Left ventricle myocardium inferior (tissue), 1 donor: ENCODE results near the gene PCSK5. TPM values are rescaled to one million over a fixed set of nuclear protein-coding genes. Genes with fewer than 3 reads are reported as not detected.

Experiments used
- DNase-seq: peaks from one replicate; pipeline ENCODE4 v3.0.0-alpha.2; 2020
- H3K27ac ChIP-seq: fragments of 200-600 bp; replicated peaks from 2 replicates; pipeline ENCODE4 v1.8.0; 2021
- H3K27me3 ChIP-seq: fragments of 200-600 bp; 2 replicates; pipeline ENCODE4 v1.8.0; 2021; ENCODE audit warnings: low read depth
- H3K36me3 ChIP-seq: fragments of 200-600 bp; 2 replicates; pipeline ENCODE4 v1.8.0; 2021
- H3K4me1 ChIP-seq: fragments of 200-600 bp; 2 replicates; pipeline ENCODE4 v1.8.0; 2021
- H3K4me3 ChIP-seq: fragments of 200-600 bp; 2 replicates; pipeline ENCODE4 v1.8.0; 2021; ENCODE audit warnings: mild to moderate bottlenecking, moderate library complexity
- H3K9me3 ChIP-seq: fragments of 200-600 bp; replicated peaks from 2 replicates; pipeline ENCODE4 v1.8.0; 2021
- intact Hi-C: fragments of 100-400 bp; cut with micrococcal nuclease; formaldehyde crosslinking; loops from one replicate; pipeline ENCODE4 v1.11.0; 2022
- total RNA-seq: library from RNA; stranded (reverse); fragmentation: NEBNext Ultra II Directional; extraction: Animal tissue kit (Norgen Biotek cat#: 25700); gene quantifications from one replicate; pipeline ENCODE4 v1.2.1, GENCODE V29; 2021
- TF ChIP-seq, protein P1 (sequence below): fragments of 200-600 bp; IDR thresholded peaks from 2 replicates; pipeline ENCODE4 v1.8.0; 2021; ENCODE audit warnings: antibody characterized with exemption, mild to moderate bottlenecking, borderline replicate concordance
- donor health status: DM: no; HTN: yes; CAD: no; lungs with severe emphysema.

PCSK5 gene
- total RNA-seq, 1 donor from 2014 or later, result 5.6 TPM

- peak overlapping the region; percentile 91 for H3K27ac ChIP-seq
- TF ChIP-seq, protein P1, sequence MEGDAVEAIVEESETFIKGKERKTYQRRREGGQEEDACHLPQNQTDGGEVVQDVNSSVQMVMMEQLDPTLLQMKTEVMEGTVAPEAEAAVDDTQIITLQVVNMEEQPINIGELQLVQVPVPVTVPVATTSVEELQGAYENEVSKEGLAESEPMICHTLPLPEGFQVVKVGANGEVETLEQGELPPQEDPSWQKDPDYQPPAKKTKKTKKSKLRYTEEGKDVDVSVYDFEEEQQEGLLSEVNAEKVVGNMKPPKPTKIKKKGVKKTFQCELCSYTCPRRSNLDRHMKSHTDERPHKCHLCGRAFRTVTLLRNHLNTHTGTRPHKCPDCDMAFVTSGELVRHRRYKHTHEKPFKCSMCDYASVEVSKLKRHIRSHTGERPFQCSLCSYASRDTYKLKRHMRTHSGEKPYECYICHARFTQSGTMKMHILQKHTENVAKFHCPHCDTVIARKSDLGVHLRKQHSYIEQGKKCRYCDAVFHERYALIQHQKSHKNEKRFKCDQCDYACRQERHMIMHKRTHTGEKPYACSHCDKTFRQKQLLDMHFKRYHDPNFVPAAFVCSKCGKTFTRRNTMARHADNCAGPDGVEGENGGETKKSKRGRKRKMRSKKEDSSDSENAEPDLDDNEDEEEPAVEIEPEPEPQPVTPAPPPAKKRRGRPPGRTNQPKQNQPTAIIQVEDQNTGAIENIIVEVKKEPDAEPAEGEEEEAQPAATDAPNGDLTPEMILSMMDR, result no peak
- DNase-seq, result peak; percentile 40
- peaks cover 46% of the 10 kb centered on the region for H3K4me1 ChIP-seq
- peaks cover 6% of the 10 kb centered on the region for H3K36me3 ChIP-seq
- H3K4me3 ChIP-seq, result peak overlapping the region; percentile 97
- peaks cover 7% of the 10 kb centered on the region for H3K9me3 ChIP-seq
- intact Hi-C loops, result no loop called here
- H3K27me3 ChIP-seq, result no peaks in the 10 kb centered on the region
Measured at GRCh38 chr9:76394960-76395252, 504.4 kb downstream of the PCSK5 start.

DNA sequence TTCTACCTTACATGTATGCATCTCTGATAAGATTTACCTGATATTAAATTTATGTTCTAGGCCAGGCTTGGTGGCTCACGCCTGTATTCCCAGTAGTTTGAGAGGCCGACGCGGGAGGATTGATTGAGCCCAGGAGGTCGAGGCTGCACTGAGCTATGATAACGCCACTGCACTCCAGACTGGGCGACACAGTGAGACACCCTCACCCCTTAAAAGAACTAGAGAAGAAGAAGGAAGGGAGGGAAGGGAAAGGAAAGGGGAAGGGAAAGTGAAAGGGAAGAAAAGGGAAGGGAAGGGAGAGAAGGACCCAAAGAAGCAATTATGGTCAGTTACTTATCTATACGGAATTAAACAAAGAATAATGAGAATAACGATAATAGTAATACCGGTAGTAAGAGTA lies 504.9 kb downstream of the PCSK5 start:
- no peaks in the 10 kb centered on the region for H3K27me3 ChIP-seq
- H3K9me3 ChIP-seq, result peaks cover 7% of the 10 kb centered on the region
- DNase-seq, result no peak
- H3K36me3 ChIP-seq, result peaks cover 6% of the 10 kb centered on the region
- TF ChIP-seq, protein P1, result no peak
- intact Hi-C loops, result no loop called here
- peak overlapping the region; percentile 97 for H3K4me3 ChIP-seq
- H3K4me1 ChIP-seq, result peaks cover 42% of the 10 kb centered on the region
- H3K27ac ChIP-seq, result peak overlapping the region; percentile 91

GRCh38 chr9:76396144-76396543 lies 505.7 kb downstream of the PCSK5 start:
- no peak for DNase-seq
- Histone ChIP-seq H3K36me3 (peaks cover 6% of the 10 kb centered on the region), H3K9me3 (peaks cover 7% of the 10 kb centered on the region), H3K4me3 (no peak overlapping the region), H3K27ac (no peak overlapping the region), H3K27me3 (no peaks in the 10 kb centered on the region), H3K4me1 (peaks cover 35% of the 10 kb centered on the region)
- intact Hi-C loops, result no loop called here
- TF ChIP-seq, protein P1, result no peak

GRCh38 chr9:76396597-76396996 lies 506.1 kb downstream of the PCSK5 start:
- intact Hi-C loops, result no loop called here
- peaks cover 6% of the 10 kb centered on the region for H3K36me3 ChIP-seq
- DNase-seq, result no peak
- H3K4me3 ChIP-seq, result no peak overlapping the region
- H3K27ac ChIP-seq, result no peak overlapping the region
- no peaks in the 10 kb centered on the region for H3K27me3 ChIP-seq
- peaks cover 30% of the 10 kb centered on the region for H3K4me1 ChIP-seq
- peaks cover 7% of the 10 kb centered on the region for H3K9me3 ChIP-seq
- TF ChIP-seq, protein P1, result no peak

- TF ChIP-seq, protein P1, result no peak
- intact Hi-C loops, result no loop called here
- DNase-seq, result no peak
Measured at GRCh38 chr9:76399856-76400255, 509.4 kb downstream of the PCSK5 start.

More at GRCh38 chr9:76399856-76400255, 509.4 kb downstream of the PCSK5 start:
- no peak overlapping the region for H3K27ac ChIP-seq
- no peaks in the 10 kb centered on the region for H3K9me3 ChIP-seq
- peaks cover 16% of the 10 kb centered on the region for H3K4me1 ChIP-seq
- no peak overlapping the region for H3K4me3 ChIP-seq
- no peaks in the 10 kb centered on the region for H3K36me3 ChIP-seq
- H3K27me3 ChIP-seq, result no peaks in the 10 kb centered on the region
